Dermis microvascular lymphatic vessel endothelial cell (primary cell): Measurements from ENCODE around the gene SPATA19. TPM values are rescaled to one million over a fixed set of nuclear protein-coding genes. Genes with fewer than 3 reads are reported as not detected.

ENCODE experiments used
- DNase-seq, 2 donors: peaks; one replicate each; pipeline versions ENCODE4 v3.0.0 to v3.0.0-alpha.2; 2010; ENCODE audit warnings: low read depth in 2 of 2
- total RNA-seq: library from RNA; depleted of rRNA; stranded (reverse); fragments of >200 nt; gene quantifications from 2 replicates; pipeline ENCODE4 v1.2.1, GENCODE V29; 2014

Gene SPATA19
- total RNA-seq, 1 donor from 2014 or later, result not detected

- no peak for DNase-seq
These were observed 9.4 kb downstream of the SPATA19 start for GRCh38 chr11:133835593-133836548.

- DNase-seq, result peak; percentile 25 to 33
These were observed 10.4 kb downstream of the SPATA19 start for GRCh38 chr11:133834682-133835592.

GRCh38 chr11:133833898-133834681 is 11.2 kb downstream of the SPATA19 start:
- DNase-seq, result no peak

- no peak for DNase-seq
These were observed 12.1 kb downstream of the SPATA19 start for GRCh38 chr11:133832991-133833897.

GRCh38 chr11:133832096-133832990 is 13.0 kb downstream of the SPATA19 start:
- no peak for DNase-seq

GRCh38 chr11:133830931-133831907 is 14.1 kb downstream of the SPATA19 start:
- no peak for DNase-seq

GRCh38 chr11:133829566-133829965 is 15.7 kb downstream of the SPATA19 start:
- DNase-seq, result no peak

GRCh38 chr11:133828871-133829270 is 16.4 kb downstream of the SPATA19 start:
- DNase-seq, result no peak

GRCh38 chr11:133827556-133827955 is 17.8 kb downstream of the SPATA19 start:
- DNase-seq, result no peak

GRCh38 chr11:133826866-133827265 is 18.4 kb downstream of the SPATA19 start:
- DNase-seq, result no peak

GRCh38 chr11:133825666-133826065 is 19.6 kb downstream of the SPATA19 start:
- no peak for DNase-seq

- DNase-seq, result no peak
These were observed 20.2 kb downstream of the SPATA19 start for GRCh38 chr11:133825156-133825555.

GRCh38 chr11:133824593-133824992 is 20.7 kb downstream of the SPATA19 start:
- DNase-seq, result no peak

GRCh38 chr11:133823614-133824013 is 21.7 kb downstream of the SPATA19 start:
- DNase-seq, result no peak

GRCh38 chr11:133823211-133823610 is 22.1 kb downstream of the SPATA19 start:
- DNase-seq, result no peak

- DNase-seq, result no peak
These were observed 23.5 kb downstream of the SPATA19 start for GRCh38 chr11:133821776-133822175.

GRCh38 chr11:133819746-133820315 is 25.5 kb downstream of the SPATA19 start:
- no peak for DNase-seq

- DNase-seq, result no peak
These were observed 26.2 kb downstream of the SPATA19 start for GRCh38 chr11:133819114-133819513.
